Neutrophil (primary cell): Measurements from ENCODE around the gene NUP205.

Experiments used
- H3K27ac ChIP-seq: fragments of 200-600 bp; sonication (generic); 2 replicates; pipeline ENCODE4 v1.5.1; 2016; ENCODE audit warnings: mild to moderate bottlenecking, moderate library complexity
- H3K27me3 ChIP-seq: fragments of 200-600 bp; sonication (generic); 2 replicates; pipeline ENCODE4 v1.6.0; 2016; ENCODE audit warnings: mild to moderate bottlenecking
- H3K36me3 ChIP-seq: fragments of 200-600 bp; sonication (generic); 2 replicates; pipeline ENCODE4 v1.5.1; 2017
- H3K4me1 ChIP-seq, 2 experiments: fragments of 200-600 bp in 1 of 2; sonication (generic) in 1 of 2; 1 replicate in 1 of 2; 2 replicates in 1 of 2; pipeline versions ENCODE4 v1.5.1 to v1.6.1; 2013 to 2016; ENCODE audit warnings: low read depth in 1 of 2, low read length in 1 of 2, mild to moderate bottlenecking in 1 of 2, moderate library complexity in 1 of 2; ENCODE audit not compliant: control insufficient read depth in 1 of 2, insufficient read depth in 1 of 2
- H3K4me3 ChIP-seq, 2 experiments: fragments of 200-600 bp in 1 of 2; sonication (generic) in 1 of 2; 1 replicate in 1 of 2; 2 replicates in 1 of 2; pipeline ENCODE4 v1.5.1; 2013 to 2016; ENCODE audit warnings: low read depth in 1 of 2, low read length in 1 of 2, mild to moderate bottlenecking in 1 of 2, moderate library complexity in 1 of 2
- H3K9me3 ChIP-seq: fragments of 200-600 bp; sonication (generic); 2 replicates; pipeline ENCODE4 v1.5.1; 2016
- TF ChIP-seq, protein P1 (sequence below): fragments of 200-600 bp; sonication (generic); IDR thresholded peaks from 2 replicates; pipeline ENCODE4 v1.5.1; 2016; ENCODE audit warnings: antibody characterized with exemption

The NUP205 gene

DNA sequence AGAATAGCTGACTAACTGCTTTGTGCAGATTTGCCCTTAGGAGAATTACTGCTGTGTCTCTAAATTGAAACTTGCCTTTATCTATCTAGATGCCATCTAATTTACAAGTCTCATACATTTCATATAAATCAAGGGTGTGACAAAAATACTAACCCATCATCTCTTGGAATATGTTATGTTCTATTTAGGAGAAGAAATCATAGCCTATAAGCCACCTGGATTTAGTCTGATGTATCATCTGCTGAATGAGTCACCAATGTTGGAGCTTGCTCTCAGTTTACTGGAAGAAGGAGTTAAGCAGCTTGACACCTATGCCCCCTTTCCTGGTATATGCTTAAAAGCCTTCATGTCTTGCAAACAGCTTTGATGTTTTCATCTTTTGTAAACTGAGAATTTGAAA is 43.5 kb downstream of the NUP205 start:
- Histone ChIP-seq H3K4me1 (no peaks in the 10 kb centered on the region), H3K27ac (no peak overlapping the region), H3K4me3 (no peak overlapping the region), H3K9me3 (no peaks in the 10 kb centered on the region), H3K36me3 (peaks cover 59% of the 10 kb centered on the region), H3K27me3 (no peaks in the 10 kb centered on the region)
- TF ChIP-seq, protein P1, sequence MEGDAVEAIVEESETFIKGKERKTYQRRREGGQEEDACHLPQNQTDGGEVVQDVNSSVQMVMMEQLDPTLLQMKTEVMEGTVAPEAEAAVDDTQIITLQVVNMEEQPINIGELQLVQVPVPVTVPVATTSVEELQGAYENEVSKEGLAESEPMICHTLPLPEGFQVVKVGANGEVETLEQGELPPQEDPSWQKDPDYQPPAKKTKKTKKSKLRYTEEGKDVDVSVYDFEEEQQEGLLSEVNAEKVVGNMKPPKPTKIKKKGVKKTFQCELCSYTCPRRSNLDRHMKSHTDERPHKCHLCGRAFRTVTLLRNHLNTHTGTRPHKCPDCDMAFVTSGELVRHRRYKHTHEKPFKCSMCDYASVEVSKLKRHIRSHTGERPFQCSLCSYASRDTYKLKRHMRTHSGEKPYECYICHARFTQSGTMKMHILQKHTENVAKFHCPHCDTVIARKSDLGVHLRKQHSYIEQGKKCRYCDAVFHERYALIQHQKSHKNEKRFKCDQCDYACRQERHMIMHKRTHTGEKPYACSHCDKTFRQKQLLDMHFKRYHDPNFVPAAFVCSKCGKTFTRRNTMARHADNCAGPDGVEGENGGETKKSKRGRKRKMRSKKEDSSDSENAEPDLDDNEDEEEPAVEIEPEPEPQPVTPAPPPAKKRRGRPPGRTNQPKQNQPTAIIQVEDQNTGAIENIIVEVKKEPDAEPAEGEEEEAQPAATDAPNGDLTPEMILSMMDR: no peak

- H3K36me3 ChIP-seq: peaks cover 66% of the 10 kb centered on the region
These were observed 44.6 kb downstream of the NUP205 start for GRCh38 chr7:135602304-135602703.

GRCh38 chr7:135616136-135616535 is 58.4 kb downstream of the NUP205 start:
- H3K27ac ChIP-seq: no peak overlapping the region
- peaks cover 60% of the 10 kb centered on the region for H3K36me3 ChIP-seq
- TF ChIP-seq, protein P1: no peak
- no peaks in the 10 kb centered on the region for H3K9me3 ChIP-seq
- no peaks in the 10 kb centered on the region for H3K4me1 ChIP-seq
- H3K27me3 ChIP-seq: no peaks in the 10 kb centered on the region
- H3K4me3 ChIP-seq: no peak overlapping the region

More at GRCh38 chr7:135602304-135602703, 44.6 kb downstream of the NUP205 start:
- Histone ChIP-seq H3K27me3 (no peaks in the 10 kb centered on the region), H3K4me3 (no peak overlapping the region), H3K27ac (no peak overlapping the region), H3K9me3 (no peaks in the 10 kb centered on the region), H3K4me1 (no peaks in the 10 kb centered on the region)
- TF ChIP-seq, protein P1: no peak

GRCh38 chr7:135617781-135618180 is 60.1 kb downstream of the NUP205 start:
- Histone ChIP-seq H3K27ac (no peak overlapping the region), H3K36me3 (peaks cover 53% of the 10 kb centered on the region)
- TF ChIP-seq, protein P1: no peak

DNA sequence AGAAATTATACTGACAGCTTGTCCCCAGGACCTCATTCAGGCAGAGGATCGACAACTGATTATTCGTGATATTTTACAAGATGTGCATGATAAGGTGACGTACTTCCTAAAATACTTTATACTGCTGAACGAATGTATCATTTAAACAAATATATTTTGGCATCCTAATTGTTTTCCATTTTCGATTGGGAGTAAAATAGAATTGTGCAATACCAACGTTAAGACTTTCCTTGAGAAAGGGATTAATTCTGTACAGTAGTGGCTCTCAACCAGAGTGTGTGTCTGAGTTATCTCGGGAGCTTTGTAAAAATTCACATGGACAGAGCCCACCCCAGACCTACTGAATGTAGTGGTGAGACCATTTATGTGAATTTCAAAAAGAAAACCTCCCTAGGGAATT is 60.8 kb downstream of the NUP205 start:
- Histone ChIP-seq H3K9me3 (no peaks in the 10 kb centered on the region), H3K4me3 (no peak overlapping the region), H3K27me3 (no peaks in the 10 kb centered on the region), H3K27ac (no peak overlapping the region), H3K4me1 (no peaks in the 10 kb centered on the region), H3K36me3 (peaks cover 56% of the 10 kb centered on the region)
- TF ChIP-seq, protein P1: no peak

More at GRCh38 chr7:135617781-135618180, 60.1 kb downstream of the NUP205 start:
- Histone ChIP-seq H3K4me3 (no peak overlapping the region), H3K9me3 (no peaks in the 10 kb centered on the region), H3K27me3 (no peaks in the 10 kb centered on the region), H3K4me1 (no peaks in the 10 kb centered on the region)

DNA sequence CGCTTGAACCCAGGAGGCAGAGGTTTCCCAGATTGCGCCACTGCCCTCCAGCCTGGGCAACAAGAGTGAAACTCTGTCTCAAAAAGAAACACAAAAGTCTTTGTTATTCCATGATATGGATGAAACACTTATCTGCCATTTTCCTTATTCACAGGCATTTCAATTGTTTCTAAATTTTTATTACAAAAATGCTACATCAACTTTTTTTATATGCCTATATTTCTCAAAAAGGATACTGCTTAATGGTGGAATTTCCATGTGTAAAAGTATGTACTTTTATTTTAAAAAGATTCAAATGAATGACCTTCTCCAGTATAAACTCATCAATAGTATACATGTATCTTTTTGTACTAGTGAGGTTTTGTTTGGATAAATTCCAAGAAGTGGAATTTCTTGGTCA is 62.7 kb downstream of the NUP205 start:
- no peaks in the 10 kb centered on the region for H3K4me1 ChIP-seq
- H3K4me3 ChIP-seq: no peak overlapping the region
- H3K27ac ChIP-seq: no peak overlapping the region
- peaks cover 65% of the 10 kb centered on the region for H3K36me3 ChIP-seq
- TF ChIP-seq, protein P1: no peak
- no peaks in the 10 kb centered on the region for H3K27me3 ChIP-seq
- no peaks in the 10 kb centered on the region for H3K9me3 ChIP-seq
